ENCODE measurements around the gene SALL3. TPM values are rescaled to one million over a fixed set of nuclear protein-coding genes. Genes with fewer than 3 reads are reported as not detected.

SALL3 gene
- total and polyA plus RNA-seq, 10 donors = not detected

DNA sequence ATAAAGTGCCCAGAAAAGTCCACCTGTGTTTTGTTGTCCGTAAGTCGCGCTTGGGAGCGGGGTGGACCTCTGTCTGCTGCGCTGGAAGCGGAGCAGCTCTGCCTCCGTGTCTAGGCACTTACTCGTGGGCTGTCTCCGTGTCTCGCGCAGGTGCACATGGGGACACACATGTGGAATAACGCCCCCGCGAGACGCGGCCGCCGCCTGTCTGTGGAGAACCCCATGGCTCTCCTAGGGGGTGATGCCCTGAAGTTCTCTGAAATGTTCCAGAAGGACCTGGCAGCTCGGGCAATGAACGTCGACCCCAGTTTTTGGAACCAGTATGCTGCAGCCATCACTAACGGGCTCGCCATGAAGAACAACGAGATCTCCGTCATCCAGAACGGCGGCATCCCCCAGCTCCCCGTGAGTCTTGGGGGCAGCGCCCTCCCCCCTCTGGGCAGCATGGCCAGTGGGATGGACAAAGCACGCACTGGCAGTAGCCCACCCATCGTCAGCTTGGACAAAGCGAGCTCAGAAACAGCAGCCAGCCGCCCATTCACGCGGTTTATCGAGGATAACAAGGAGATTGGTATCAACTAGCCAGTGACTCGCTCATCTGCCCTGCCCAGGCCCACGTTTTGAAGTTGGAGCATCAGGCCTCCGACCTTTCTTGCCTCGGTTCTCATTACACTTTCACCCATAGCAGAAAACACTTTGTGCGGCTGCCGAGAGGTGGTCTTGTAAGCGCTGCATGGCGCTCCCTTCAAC lies 17.3 kb downstream of the SALL3 start:
- intact Hi-C loops (cut with DNase I; ENCODE audit: low total_unique reads) = no loop called here
- Histone ChIP-seq H3K4me3 (no peak overlapping the region), H3K4me1 (no peaks in the 10 kb centered on the region), H3K36me3 (no peaks in the 10 kb centered on the region), H3K9me3 (peaks cover 0 to 17% (median 0%) of the 10 kb centered on the region in 8 donors), H3K27ac (no peak overlapping the region), H3K27me3 (replicated peaks in 1 of 7) (peaks cover 0 to 7% (median 0%) of the 10 kb centered on the region in 7 donors)
- WGBS, 5 donors = 92 to 96% (median 93%) methylated on average over 42 to 44 of the region's 44 CpGs
- DNase-seq = no peak
- no peak for TF ChIP-seq POLR2A (IDR thresholded peaks at IDR 0.05)
- TF ChIP-seq CTCF (IDR thresholded peaks at IDR 0.05 in 8 of 11, conservative IDR thresholded peaks at IDR 0.05 in 3 of 11) = no peak

GRCh38 chr18:78998371-78999071 lies 18.9 kb downstream of the SALL3 start:
- 74 to 82% (median 79%) methylated on average over 18 of the region's 18 CpGs for WGBS, 5 donors

DNA sequence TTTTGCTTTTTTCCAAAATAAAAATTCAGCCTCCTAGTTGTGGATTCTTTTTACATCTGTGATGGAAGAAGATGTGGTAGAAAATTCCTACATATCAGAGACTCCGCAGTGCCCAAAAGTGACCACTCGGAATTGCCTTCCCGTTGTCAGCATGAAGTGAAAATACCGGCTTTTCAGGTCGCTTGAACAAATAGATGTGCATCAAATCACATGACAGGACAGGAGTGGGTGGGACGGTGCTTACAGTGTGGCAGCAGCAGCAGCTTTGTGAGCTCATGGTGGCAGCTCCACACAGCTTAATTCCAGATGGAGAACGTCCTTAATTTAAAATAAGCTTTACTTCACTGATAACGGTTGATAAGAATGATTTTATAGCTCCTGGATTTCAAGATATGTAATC lies 20.3 kb downstream of the SALL3 start:
- 80 to 87% (median 83%) methylated on average over 8 of the region's 8 CpGs for WGBS, 5 donors
- Histone ChIP-seq H3K9me3 (no peaks in the 10 kb centered on the region), H3K27ac (no peak overlapping the region), H3K36me3 (no peaks in the 10 kb centered on the region), H3K4me1 (no peaks in the 10 kb centered on the region), H3K27me3 (replicated peaks in 1 of 7) (peaks cover 0 to 10% (median 0%) of the 10 kb centered on the region in 7 donors), H3K4me3 (no peak overlapping the region)
- no peak for DNase-seq
- TF ChIP-seq POLR2AphosphoS5 (IDR thresholded peaks at IDR 0.05) (no peak), CTCF (IDR thresholded peaks at IDR 0.05 in 8 of 11, conservative IDR thresholded peaks at IDR 0.05 in 3 of 11) (no peak), POLR2A (IDR thresholded peaks at IDR 0.05) (no peak)
- intact Hi-C loops (cut with DNase I; ENCODE audit: low total_unique reads) = no loop called here

More at GRCh38 chr18:78998371-78999071, 18.9 kb downstream of the SALL3 start:
- no peak overlapping the region for H3K27ac ChIP-seq
- H3K4me1 ChIP-seq = no peaks in the 10 kb centered on the region
- H3K36me3 ChIP-seq = no peaks in the 10 kb centered on the region
- TF ChIP-seq POLR2AphosphoS5 (IDR thresholded peaks at IDR 0.05) = no peak
- no peak for TF ChIP-seq CTCF (IDR thresholded peaks at IDR 0.05 in 8 of 11, conservative IDR thresholded peaks at IDR 0.05 in 3 of 11)
- no peak for TF ChIP-seq POLR2A (IDR thresholded peaks at IDR 0.05)
- peaks cover 0 to 11% (median 0%) of the 10 kb centered on the region in 8 donors for H3K9me3 ChIP-seq
- peaks cover 0 to 7% (median 0%) of the 10 kb centered on the region in 7 donors for H3K27me3 ChIP-seq (replicated peaks in 1 of 7)
- no peak for DNase-seq
- intact Hi-C loops (cut with DNase I; ENCODE audit: low total_unique reads) = no loop called here
- H3K4me3 ChIP-seq = no peak overlapping the region

- Histone ChIP-seq H3K36me3 (no peaks in the 10 kb centered on the region), H3K4me3 (no peak overlapping the region), H3K27ac (no peak overlapping the region), H3K9me3 (no peaks in the 10 kb centered on the region), H3K27me3 (replicated peaks in 1 of 7) (peaks cover 0 to 20% (median 0%) of the 10 kb centered on the region in 7 donors), H3K4me1 (no peaks in the 10 kb centered on the region)
- intact Hi-C loops (cut with DNase I; ENCODE audit: low total_unique reads) = no loop called here
- TF ChIP-seq POLR2AphosphoS5 (IDR thresholded peaks at IDR 0.05) (no peak), CTCF (IDR thresholded peaks at IDR 0.05 in 8 of 11, conservative IDR thresholded peaks at IDR 0.05 in 3 of 11) (no peak), POLR2A (IDR thresholded peaks at IDR 0.05) (no peak)
- no peak for DNase-seq
- 88 to 94% (median 90%) methylated on average over 13 of the region's 13 CpGs for WGBS, 5 donors
Measured at GRCh38 chr18:79000997-79001396, 21.4 kb downstream of the SALL3 start.
